Endothelial cell of umbilical vein (primary cell): ENCODE results near the gene BAZ1B. TPM values are rescaled to one million over a fixed set of nuclear protein-coding genes. Genes with fewer than 3 reads are reported as not detected.

Source experiments
- BruUV-seq: library from RNA; stranded (reverse); fragments of 400-500 nt; replicated peaks from 2 replicates; lab custom pipeline; 2021; lab: Mats Ljungman, UMichigan
- CTCF ChIA-PET: fragments of 300-600, 350-600 bp; sonication (Branson Sonifier 250); formaldehyde crosslinking; loops from one replicate; lab custom pipeline; 2021; ENCODE audit warnings: antibody characterized with exemption, inconsistent platforms; lab: Charles Lee
- POLR2A ChIA-PET: fragments of 300-600, 350-600 bp; sonication (Branson Sonifier 250); formaldehyde crosslinking; loops from one replicate; lab custom pipeline; 2021; ENCODE audit warnings: antibody characterized with exemption, inconsistent platforms; lab: Charles Lee
- DNase-seq: peaks from one replicate; pipeline ENCODE4 v3.0.0-alpha.2; 2011; ENCODE audit warnings: low read depth, low spot score
- FAIRE-seq: peaks from 2 replicates; lab custom pipeline; 2011; peaks lifted over from hg19 to GRCh38; lab: Jason Lieb, UNC
- H2AFZ ChIP-seq: 2 replicates; pipeline ENCODE4 v1.6.0; 2012; ENCODE audit warnings: low read depth, low read length, control low read depth, inconsistent platforms
- H3K27ac ChIP-seq: 2 replicates; pipeline ENCODE4 v1.5.1; 2011; ENCODE audit warnings: low read depth, mild to moderate bottlenecking, control low read depth, low read length, moderate library complexity; ENCODE audit not compliant: insufficient read depth
- H3K27me3 ChIP-seq, 2 experiments: 2 replicates each; pipeline versions ENCODE4 v1.6.0 to v1.6.1; 2011; ENCODE audit warnings: low read length in 2 of 2, mixed read lengths in 1 of 2; ENCODE audit not compliant: control insufficient read depth in 2 of 2, insufficient read depth in 2 of 2
- H3K36me3 ChIP-seq, 2 experiments: 2 replicates in 1 of 2; 3 replicates in 1 of 2; pipeline ENCODE4 v1.5.1; 2011; ENCODE audit warnings: low read length in 2 of 2, mild to moderate bottlenecking in 1 of 2, moderate library complexity in 1 of 2; ENCODE audit not compliant: control insufficient read depth in 2 of 2, insufficient read depth in 2 of 2; ENCODE audit errors: extremely low read depth in 1 of 2
- H3K4me1 ChIP-seq: 3 replicates; pipeline ENCODE4 v1.5.1; 2011; ENCODE audit warnings: mild to moderate bottlenecking, low read length; ENCODE audit not compliant: control insufficient read depth, insufficient read depth; ENCODE audit errors: extremely low read depth
- H3K4me2 ChIP-seq: 2 replicates; pipeline ENCODE4 v1.6.1; 2011; ENCODE audit warnings: low read length, control low read depth, mixed read lengths; ENCODE audit not compliant: insufficient read depth
- H3K4me3 ChIP-seq, 3 experiments: fragments of 200-600 bp in 1 of 3; sonication (generic), shearing (Covaris generic) in 1 of 3; replicated peaks in 1 of 3; 2 replicates each; pipeline ENCODE4 v1.5.1; 2011 to 2016; ENCODE audit warnings: control low read depth in 3 of 3, low read length in 3 of 3, mild to moderate bottlenecking in 2 of 3, inconsistent platforms in 1 of 3, low read depth in 1 of 3, moderate library complexity in 1 of 3; ENCODE audit not compliant: insufficient read depth in 1 of 3
- H3K79me2 ChIP-seq: 2 replicates; pipeline ENCODE4 v1.6.0; 2012; ENCODE audit warnings: low read length, inconsistent platforms; ENCODE audit not compliant: control insufficient read depth, insufficient read depth
- H3K9ac ChIP-seq: replicated peaks from 2 replicates; pipeline ENCODE3; 2011; ENCODE audit warnings: low read length, control low read depth; ENCODE audit not compliant: insufficient read depth; ENCODE audit errors: extremely low read depth
- H3K9me1 ChIP-seq: replicated peaks from 3 replicates; pipeline ENCODE4 v1.6.0; 2011; ENCODE audit warnings: mild to moderate bottlenecking, low read length; ENCODE audit not compliant: control insufficient read depth, insufficient read depth; ENCODE audit errors: extremely low read depth
- H3K9me3 ChIP-seq: replicated peaks from 2 replicates; pipeline ENCODE4 v1.5.1; 2012; ENCODE audit warnings: low read length, inconsistent platforms; ENCODE audit not compliant: control insufficient read depth, insufficient read depth
- H4K20me1 ChIP-seq: replicated peaks from 2 replicates; pipeline ENCODE3; 2011; ENCODE audit warnings: mild to moderate bottlenecking, low read length; ENCODE audit not compliant: control insufficient read depth, insufficient read depth; ENCODE audit errors: extremely low read depth
- CTCF ChIP-seq, 2 donors: IDR thresholded peaks; 1 replicate in 1 of 2; 2 replicates in 1 of 2; pipeline ENCODE4 v1.5.1; 2011; ENCODE audit warnings: low read length in 2 of 2, mild to moderate bottlenecking in 2 of 2, moderate library complexity in 2 of 2, control low read depth in 1 of 2, inconsistent platforms in 1 of 2, low read depth in 1 of 2; ENCODE audit not compliant: insufficient read depth in 1 of 2; ENCODE audit errors: extremely low read depth in 1 of 2
- EZH2 ChIP-seq: IDR thresholded peaks from 2 replicates; pipeline ENCODE4 v1.6.1; 2012; ENCODE audit warnings: borderline replicate concordance, low read depth, mild to moderate bottlenecking, moderate library complexity, low read length, inconsistent platforms; ENCODE audit not compliant: severe bottlenecking
- FOS ChIP-seq: IDR thresholded peaks from 2 replicates; pipeline ENCODE4 v1.6.1; 2011; ENCODE audit warnings: mild to moderate bottlenecking, low read length, moderate library complexity, borderline replicate concordance; ENCODE audit not compliant: insufficient read depth
- GATA2 ChIP-seq: IDR thresholded peaks from 2 replicates; pipeline ENCODE4 v1.7.0; 2011; ENCODE audit warnings: low read depth, mild to moderate bottlenecking, moderate library complexity, mixed read lengths, low read length; ENCODE audit not compliant: insufficient read length, insufficient read depth
- JUN ChIP-seq: IDR thresholded peaks from 2 replicates; pipeline ENCODE4 v1.6.1; 2011; ENCODE audit warnings: borderline replicate concordance, low read depth; ENCODE audit not compliant: insufficient read length, insufficient read depth
- MYC ChIP-seq: IDR thresholded peaks from one replicate; pipeline ENCODE4 v1.6.1; 2011; ENCODE audit warnings: mild to moderate bottlenecking, low read depth, low read length
- POLR2A ChIP-seq: IDR thresholded peaks from 2 replicates; pipeline ENCODE4 v1.6.1; 2012; ENCODE audit warnings: low read depth, mild to moderate bottlenecking, control low read depth, low read length
- POLR2AphosphoS5 ChIP-seq: IDR thresholded peaks from 2 replicates; pipeline ENCODE4 v1.6.1; 2012; ENCODE audit warnings: low read depth, mild to moderate bottlenecking, control low read depth, low read length, moderate library complexity; ENCODE audit not compliant: insufficient read depth
- dilution Hi-C: fragments of 300-500 bp; cut with MboI; formaldehyde crosslinking; loops from one replicate; pipeline ENCODE4 v1.15.0; 2019; ENCODE audit warnings: low sequenced_read_pairs; ENCODE audit not compliant: extremely low pct_ligation_motif_present
- intact Hi-C: fragments of 100-400 bp; cut with micrococcal nuclease; formaldehyde crosslinking; loops from one replicate; pipeline ENCODE4 v1.10.0; 2022
- polyA plus RNA-seq, 4 experiments: library from polyadenylated mRNA; depleted of rRNA in 3 of 4; stranded (reverse) in 3 of 4; unstranded in 1 of 4; fragments of >200 nt; gene quantifications; 2 replicates each; pipeline versions ENCODE4 v1.2.1 to v1.2.3, GENCODE V29; 2011 to 2012; ENCODE audit warnings: missing spikeins in 1 of 4
- total RNA-seq: library from RNA; stranded (reverse); gene quantifications from 2 replicates; pipeline ENCODE4 v1.2.3, GENCODE V29; 2021
- TF ChIP-seq, protein P1 (sequence below): IDR thresholded peaks from 2 replicates; pipeline ENCODE4 v1.6.1; 2011; ENCODE audit not compliant: insufficient read depth, insufficient read length

BAZ1B gene
- total and polyA plus RNA-seq, 2 donors (not counting 3 experiments of a cell fraction or from before 2014, with no cell fraction given) = 16.2 to 74.7 TPM

DNA sequence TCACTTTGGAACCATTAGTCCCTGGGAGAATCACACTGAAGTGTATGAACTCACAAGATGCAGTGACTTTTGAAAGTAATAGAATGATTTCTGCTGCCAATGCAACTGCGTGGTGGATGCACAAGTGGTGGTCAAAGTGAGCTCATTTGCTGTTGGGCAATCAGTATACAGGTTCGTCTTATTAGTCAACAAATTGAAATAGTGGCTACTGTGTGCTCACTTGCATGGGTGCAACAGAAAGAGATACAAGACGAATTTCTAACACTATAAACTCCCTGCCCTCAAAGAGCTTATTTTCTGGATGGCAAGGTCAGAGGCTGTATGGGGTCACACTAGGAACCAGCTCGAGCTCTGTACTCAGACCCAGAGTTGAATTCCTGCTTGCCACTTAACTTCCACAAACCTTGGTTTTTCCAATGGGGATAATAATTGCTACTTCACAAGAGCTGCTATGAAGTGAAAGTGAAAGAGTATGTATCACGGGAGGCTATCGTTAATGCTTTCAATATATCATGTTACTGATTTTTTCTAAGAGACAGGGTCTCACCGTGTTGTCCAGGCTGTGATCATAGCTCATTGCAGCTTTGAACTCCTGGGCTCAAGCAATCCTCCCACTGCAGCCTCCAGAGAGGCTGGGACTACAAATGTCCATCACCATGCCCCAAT lies 43.7 kb upstream of the BAZ1B start:
- no peaks in the 10 kb centered on the region for H3K4me1 ChIP-seq
- DNase-seq = no peak
- H2AFZ ChIP-seq = no peak overlapping the region
- no peak for FAIRE-seq
- ChIA-PET CTCF (interaction anchor here (1.6 kb wide), 1 partner anchor 11 kb away, joined by 7 read pairs; no protein-coding TSS in a partner anchor), POLR2A (interaction anchor here (1.1 kb wide), 1 partner anchor 12 kb away, joined by 4 read pairs; the partner anchor contains the start of gene TBL2)
- no peaks in the 10 kb centered on the region for H3K9me1 ChIP-seq
- TF ChIP-seq JUN (no peak), POLR2A (no peak), CTCF (IDR thresholded peaks at IDR 0.05; ENCODE audit: extremely low read depth in 1 of 2, insufficient read depth in 1 of 2, low read depth in 1 of 2, low read length in 2 of 2) (no peak), EZH2 (no peak), MYC (no peak), FOS (no peak), GATA2 (no peak), POLR2AphosphoS5 (no peak)
- TF ChIP-seq, protein P1, sequence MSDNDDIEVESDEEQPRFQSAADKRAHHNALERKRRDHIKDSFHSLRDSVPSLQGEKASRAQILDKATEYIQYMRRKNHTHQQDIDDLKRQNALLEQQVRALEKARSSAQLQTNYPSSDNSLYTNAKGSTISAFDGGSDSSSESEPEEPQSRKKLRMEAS = no peak
- peaks cover 0 to 4% of the 10 kb centered on the region in 2 experiments for H3K27me3 ChIP-seq
- no peak overlapping the region for H3K4me3 ChIP-seq
- no peaks in the 10 kb centered on the region for H3K9me3 ChIP-seq
- H3K79me2 ChIP-seq = no peaks in the 10 kb centered on the region
- H4K20me1 ChIP-seq = no peaks in the 10 kb centered on the region
- H3K27ac ChIP-seq = no peak overlapping the region
- BruUV-seq = no TSS peak
- dilution Hi-C loops (no loop called here), intact Hi-C loops (no loop called here)
- H3K4me2 ChIP-seq = no peak overlapping the region
- no peak overlapping the region for H3K9ac ChIP-seq
- H3K36me3 ChIP-seq = peaks cover 2 to 8% of the 10 kb centered on the region in 2 experiments
